Lower lobe of right lung (tissue), 2 donors: ENCODE data around the gene SRXN1. TPM values are rescaled to one million over a fixed set of nuclear protein-coding genes. Genes with fewer than 3 reads are reported as not detected.
A peak's percentile ranks its signal among the peaks of the same experiment; 100 is the strongest.

Experiments
- ATAC-seq, 2 donors: fragments of 200-7000 bp; cut with Tn5 transposase; one replicate each; pipeline ENCODE4 v1.9.1; 2020 to 2022; ENCODE audit warnings: mild to moderate bottlenecking in 2 of 2, moderate library complexity in 2 of 2
- DNase-seq: peaks from one replicate; pipeline ENCODE4 v3.0.0-alpha.2; 2020
- H3K27ac ChIP-seq: fragments of 200-600 bp; one replicate; pipeline ENCODE4 v1.8.0; 2022
- H3K27me3 ChIP-seq: fragments of 200-600 bp; one replicate; pipeline ENCODE4 v1.8.0; 2022; ENCODE audit warnings: low read depth
- H3K36me3 ChIP-seq: fragments of 200-600 bp; one replicate; pipeline ENCODE4 v1.8.0; 2022; ENCODE audit warnings: mild to moderate bottlenecking
- H3K4me1 ChIP-seq: fragments of 200-600 bp; one replicate; pipeline ENCODE4 v1.8.0; 2022
- H3K4me3 ChIP-seq: fragments of 200-600 bp; one replicate; pipeline ENCODE4 v1.8.0; 2022; ENCODE audit warnings: mild to moderate bottlenecking
- H3K9me3 ChIP-seq: fragments of 200-600 bp; one replicate; pipeline ENCODE4 v1.8.0; 2022
- intact Hi-C: fragments of 100-400 bp; cut with DNase I; formaldehyde crosslinking; loops from one replicate; pipeline ENCODE4 v1.11.0; 2022
- long read RNA-seq: library from polyadenylated mRNA; unstranded; transcript quantifications from one replicate; pipeline ENCODE4 v2.0.0, GENCODE V29; 2021
- total RNA-seq: library from RNA; stranded (reverse); fragmentation: NEBNext Ultra II Directional; extraction: Animal tissue kit (Norgen Biotek cat#: 25700); gene quantifications from one replicate; pipeline ENCODE4 v1.2.1, GENCODE V29; 2021
- TF ChIP-seq, protein P1 (sequence below): fragments of 200-600 bp; IDR thresholded peaks from one replicate; pipeline ENCODE4 v1.8.0; 2022; ENCODE audit warnings: antibody characterized with exemption, mild to moderate bottlenecking
- donor health status: DM: no; HTN: yes; CAD: no; lungs with severe emphysema.

Gene SRXN1
- 32.0 TPM for total RNA-seq
- long read RNA-seq, transcript SRXN1-201 (2 exons, 2,698 nt), result major isoform, 228 of 254 reads
- long read RNA-seq, partial matches to known transcripts, result 0 of 254 reads
- long read RNA-seq, other reads (novel, unspliced or antisense), result 26 of 254 reads

DNA sequence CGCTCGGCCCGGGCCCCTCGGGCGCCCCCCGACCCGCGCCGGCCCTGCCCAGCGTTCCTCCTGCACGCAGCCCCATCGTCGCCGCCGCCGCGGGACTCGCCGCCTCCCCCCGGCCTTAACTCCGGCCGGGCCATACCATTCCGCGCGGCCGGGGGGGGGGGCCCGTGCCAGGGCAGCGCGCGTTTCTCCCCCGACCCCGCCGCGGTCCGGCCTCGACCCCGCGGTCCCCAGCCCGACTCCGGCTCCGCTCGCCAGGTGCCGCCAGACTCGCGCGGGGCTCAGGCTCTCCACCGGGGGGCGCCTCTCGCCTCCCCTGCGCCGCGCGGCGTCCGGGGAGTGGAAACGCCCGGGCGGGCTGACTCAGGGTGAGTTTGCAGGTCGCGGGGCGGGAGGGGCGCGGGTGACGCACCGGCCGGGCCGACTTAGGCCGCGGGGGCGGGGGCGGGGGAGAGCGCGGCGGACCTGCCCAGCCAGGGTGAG lies at the start of gene SRXN1:
Gene SRXN1, minus strand, starts transcription at position 91 of the 480 bp plus-strand sequence. Its CDS starts 15 bp downstream, at position 76.
- Histone ChIP-seq H3K27ac (peak within 1 kb of the TSS; percentile 91), H3K4me1 (peaks cover 34% of the 10 kb centered on the region), H3K9me3 (no peaks in the 10 kb centered on the region), H3K27me3 (peaks cover 3% of the 10 kb centered on the region), H3K4me3 (peak within 1 kb of the TSS; percentile 90), H3K36me3 (peaks cover 19% of the 10 kb centered on the region)
- DNase-seq (peak; percentile 95), ATAC-seq (peak; percentile 96 to 98)
- TF ChIP-seq, protein P1, sequence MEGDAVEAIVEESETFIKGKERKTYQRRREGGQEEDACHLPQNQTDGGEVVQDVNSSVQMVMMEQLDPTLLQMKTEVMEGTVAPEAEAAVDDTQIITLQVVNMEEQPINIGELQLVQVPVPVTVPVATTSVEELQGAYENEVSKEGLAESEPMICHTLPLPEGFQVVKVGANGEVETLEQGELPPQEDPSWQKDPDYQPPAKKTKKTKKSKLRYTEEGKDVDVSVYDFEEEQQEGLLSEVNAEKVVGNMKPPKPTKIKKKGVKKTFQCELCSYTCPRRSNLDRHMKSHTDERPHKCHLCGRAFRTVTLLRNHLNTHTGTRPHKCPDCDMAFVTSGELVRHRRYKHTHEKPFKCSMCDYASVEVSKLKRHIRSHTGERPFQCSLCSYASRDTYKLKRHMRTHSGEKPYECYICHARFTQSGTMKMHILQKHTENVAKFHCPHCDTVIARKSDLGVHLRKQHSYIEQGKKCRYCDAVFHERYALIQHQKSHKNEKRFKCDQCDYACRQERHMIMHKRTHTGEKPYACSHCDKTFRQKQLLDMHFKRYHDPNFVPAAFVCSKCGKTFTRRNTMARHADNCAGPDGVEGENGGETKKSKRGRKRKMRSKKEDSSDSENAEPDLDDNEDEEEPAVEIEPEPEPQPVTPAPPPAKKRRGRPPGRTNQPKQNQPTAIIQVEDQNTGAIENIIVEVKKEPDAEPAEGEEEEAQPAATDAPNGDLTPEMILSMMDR, result peak; percentile 49
- intact Hi-C loops, result no loop called here

DNA sequence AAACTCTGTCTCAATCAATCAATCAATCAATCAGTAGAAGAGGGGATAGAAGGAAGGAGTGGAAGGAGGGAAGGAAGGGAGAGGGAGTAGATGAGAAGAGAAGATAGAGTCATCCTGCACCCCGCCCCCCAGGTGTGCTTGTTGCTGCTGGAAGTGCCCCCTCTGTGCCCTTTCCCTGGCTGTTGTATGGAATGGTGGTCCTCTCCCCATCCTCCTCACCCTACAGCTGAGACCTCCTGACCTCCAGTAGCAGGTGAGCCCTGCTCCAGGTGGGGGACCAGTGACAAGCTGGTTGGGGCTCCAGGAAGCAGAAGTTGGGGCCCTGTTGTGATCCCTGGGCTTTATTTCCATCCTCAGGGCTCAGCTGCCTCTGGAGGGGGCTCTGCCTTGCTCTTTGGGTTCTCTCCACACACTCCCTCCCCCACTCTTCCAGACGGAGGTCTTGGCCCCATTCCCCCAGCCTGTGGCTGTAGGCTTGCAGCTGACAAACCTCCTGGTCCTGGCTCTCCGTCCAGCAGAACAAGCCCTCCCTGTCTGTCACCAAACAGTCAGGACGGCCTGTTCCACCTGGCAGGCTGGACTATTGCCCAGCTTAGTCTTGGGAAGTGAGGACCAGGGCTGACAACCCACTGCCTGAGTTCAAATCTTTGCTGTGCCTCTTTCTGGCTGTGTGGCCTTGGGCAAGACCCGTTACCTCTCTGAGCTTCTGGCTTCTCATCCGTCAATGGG lies 48.6 kb upstream of the SRXN1 start:
- intact Hi-C loops, result no loop called here

DNA sequence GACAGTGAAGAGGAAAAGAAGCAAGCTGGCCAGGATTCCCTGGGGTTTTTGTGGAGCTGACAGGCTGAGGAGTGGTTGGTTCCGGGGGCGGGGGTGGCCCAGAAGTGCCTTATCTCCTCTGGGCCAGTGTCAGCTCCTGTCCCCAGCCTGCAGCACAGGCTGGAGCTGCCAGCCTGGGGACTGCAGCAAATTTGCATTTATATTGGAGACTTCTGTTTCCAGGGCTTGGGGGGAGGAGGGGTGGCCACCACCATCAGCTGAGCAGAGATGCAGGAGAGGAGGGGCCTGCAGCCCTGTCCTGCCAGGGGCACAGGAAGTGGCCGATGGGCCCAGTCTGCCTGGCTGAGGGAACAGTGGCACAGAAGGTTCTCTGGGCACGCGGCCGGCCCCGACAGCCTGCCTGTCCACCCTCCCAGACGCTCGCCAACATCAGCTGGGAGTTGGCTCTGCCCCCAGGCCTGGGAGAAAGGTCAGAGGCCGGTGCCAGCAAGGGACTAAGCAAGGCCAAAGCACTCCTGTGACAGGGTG lies 46.9 kb upstream of the SRXN1 start:
- Histone ChIP-seq H3K36me3 (no peaks in the 10 kb centered on the region), H3K4me3 (no peak overlapping the region), H3K9me3 (no peaks in the 10 kb centered on the region), H3K27ac (no peak overlapping the region), H3K27me3 (peaks cover 23% of the 10 kb centered on the region), H3K4me1 (no peaks in the 10 kb centered on the region)
- no peak for ATAC-seq
- intact Hi-C loops, result no loop called here
- no peak for DNase-seq
- TF ChIP-seq, protein P1, result no peak

More for the DNA sequence above, 48.6 kb upstream of the SRXN1 start:
- DNase-seq, result no peak
- no peak for ATAC-seq
- H3K36me3 ChIP-seq, result no peaks in the 10 kb centered on the region
- H3K27me3 ChIP-seq, result peaks cover 31% of the 10 kb centered on the region
- no peaks in the 10 kb centered on the region for H3K4me1 ChIP-seq
- no peak overlapping the region for H3K27ac ChIP-seq
- H3K4me3 ChIP-seq, result no peak overlapping the region
- H3K9me3 ChIP-seq, result no peaks in the 10 kb centered on the region
- TF ChIP-seq, protein P1, result no peak

DNA sequence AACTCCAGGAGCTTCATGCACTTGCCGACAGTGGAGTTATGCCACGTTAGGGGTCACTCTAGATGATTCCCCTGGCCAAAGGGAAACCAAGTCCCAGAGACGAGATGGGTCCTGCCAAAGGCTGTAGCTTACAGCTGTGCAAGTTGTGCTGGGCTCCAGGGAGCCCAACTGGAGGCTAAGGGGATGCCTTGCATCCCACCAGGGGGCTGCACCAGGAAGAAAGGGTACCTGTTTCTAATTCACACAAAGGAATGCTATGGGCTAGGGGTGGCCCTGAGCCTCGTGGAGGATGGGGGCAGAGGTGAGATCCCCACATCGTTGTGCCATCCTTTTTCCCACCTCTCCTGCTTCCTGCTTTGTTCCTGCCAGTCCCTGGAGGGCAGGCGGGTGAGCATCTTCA lies 46.3 kb upstream of the SRXN1 start:
- no peak for DNase-seq
- Histone ChIP-seq H3K9me3 (no peaks in the 10 kb centered on the region), H3K27ac (no peak overlapping the region), H3K4me1 (no peaks in the 10 kb centered on the region), H3K4me3 (no peak overlapping the region), H3K36me3 (no peaks in the 10 kb centered on the region), H3K27me3 (peaks cover 20% of the 10 kb centered on the region)
- intact Hi-C loops, result no loop called here
- TF ChIP-seq, protein P1, result no peak
- ATAC-seq, result no peak

DNA sequence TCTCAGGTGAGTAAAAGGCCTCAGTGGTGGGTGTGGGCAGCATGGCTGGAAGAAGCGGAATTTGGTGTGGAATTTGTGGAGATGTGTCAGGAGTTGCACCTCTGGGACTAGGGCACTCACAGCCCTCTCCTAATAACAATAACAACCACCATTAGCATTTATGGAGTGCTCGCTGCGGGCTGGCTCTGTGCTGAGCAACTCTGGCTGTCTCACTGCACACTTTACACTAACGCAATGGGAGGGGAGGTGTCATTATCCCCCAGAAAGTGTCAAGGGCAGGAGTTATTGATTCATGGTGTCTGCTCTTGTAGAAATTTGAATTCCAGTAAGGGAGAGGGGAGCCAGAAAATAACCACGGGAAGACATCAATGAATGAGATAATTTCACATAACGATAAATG lies 45.3 kb upstream of the SRXN1 start:
- ATAC-seq (no peak), DNase-seq (no peak)
- Histone ChIP-seq H3K27ac (no peak overlapping the region), H3K36me3 (no peaks in the 10 kb centered on the region), H3K4me3 (no peak overlapping the region), H3K4me1 (no peaks in the 10 kb centered on the region), H3K27me3 (peaks cover 24% of the 10 kb centered on the region), H3K9me3 (no peaks in the 10 kb centered on the region)
- intact Hi-C loops, result no loop called here
- TF ChIP-seq, protein P1, result no peak
